ENCODE results near the gene TANC1.
A peak's percentile ranks its signal among the peaks of the same experiment; 100 is the strongest.

Gene TANC1

DNA sequence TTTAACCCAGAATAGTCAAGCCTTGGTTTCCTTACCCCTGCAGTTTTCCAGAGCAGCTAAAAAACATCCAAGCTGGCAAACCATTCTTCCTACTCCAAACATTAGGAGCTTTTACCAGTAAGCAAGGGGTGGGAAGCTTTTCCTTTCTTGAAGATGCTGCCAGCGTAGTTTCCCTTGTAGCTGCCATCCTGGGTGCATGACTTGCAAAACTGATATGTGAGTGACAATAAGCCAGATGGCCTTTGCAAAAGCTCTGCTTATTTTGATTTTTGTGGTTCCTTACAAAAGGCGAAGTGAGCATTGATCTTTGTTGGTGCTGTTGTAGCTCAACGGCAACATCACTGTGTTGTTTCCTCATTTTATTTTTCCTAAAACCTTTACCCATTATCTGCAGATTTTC, 179.2 kb downstream of the TANC1 start:
- no peak for DNase-seq

- no peak for DNase-seq
Observed at GRCh38 chr2:159148901-159149300, 180.5 kb downstream of the TANC1 start.

GRCh38 chr2:159149747-159150146, 181.3 kb downstream of the TANC1 start:
- DNase-seq, result no peak

GRCh38 chr2:159150280-159150746, 181.9 kb downstream of the TANC1 start:
- no peak for DNase-seq

DNA sequence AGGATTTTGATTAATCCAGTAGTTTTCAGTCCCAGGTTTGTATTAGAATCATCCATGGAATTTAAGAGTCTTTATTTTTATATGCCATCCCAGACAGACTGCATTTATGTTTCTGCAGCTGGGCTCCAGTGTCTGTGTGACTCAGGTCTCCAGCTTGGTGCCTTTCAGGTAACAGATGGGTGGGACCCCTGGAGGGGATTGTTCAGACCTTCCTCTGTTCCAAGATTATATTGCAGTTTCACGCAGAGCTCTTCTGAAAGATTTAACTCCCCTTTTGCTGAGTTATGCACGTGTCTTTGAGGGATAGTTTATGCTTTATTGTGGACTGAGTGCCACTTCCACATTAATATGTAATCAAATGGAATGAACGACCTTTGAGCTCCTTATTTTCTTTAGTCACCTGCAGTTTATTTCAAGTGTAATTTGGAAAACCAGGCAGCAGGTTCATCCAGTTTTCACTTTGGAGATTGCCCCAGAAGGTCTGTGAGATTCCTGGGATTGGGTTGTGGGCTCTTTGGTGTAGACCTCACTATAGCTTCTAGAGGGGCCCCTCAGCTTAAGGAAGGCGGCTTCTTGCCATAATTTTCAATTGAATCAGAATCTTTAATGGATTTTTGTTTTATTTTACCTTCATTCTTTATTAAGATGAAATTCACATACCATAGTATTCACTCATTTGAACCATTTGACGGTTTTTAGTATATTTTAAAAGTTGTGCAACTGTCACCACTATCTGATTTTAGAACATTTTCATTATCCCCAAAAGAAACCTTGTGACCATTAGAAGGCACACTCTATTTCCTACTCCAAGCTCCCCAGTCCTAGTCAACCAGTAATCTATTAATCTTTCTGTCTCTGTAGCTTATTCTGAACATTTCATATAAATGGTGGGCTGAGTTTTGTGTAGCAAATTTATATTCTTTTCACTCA, 183.0 kb downstream of the TANC1 start:
- no peak for DNase-seq

GRCh38 chr2:159152128-159152778, 183.8 kb downstream of the TANC1 start:
- DNase-seq, result no peak

GRCh38 chr2:159153063-159153462, 184.6 kb downstream of the TANC1 start:
- no peak for DNase-seq

- DNase-seq, result no peak
Observed at GRCh38 chr2:159153463-159153862, 185.0 kb downstream of the TANC1 start.

DNA sequence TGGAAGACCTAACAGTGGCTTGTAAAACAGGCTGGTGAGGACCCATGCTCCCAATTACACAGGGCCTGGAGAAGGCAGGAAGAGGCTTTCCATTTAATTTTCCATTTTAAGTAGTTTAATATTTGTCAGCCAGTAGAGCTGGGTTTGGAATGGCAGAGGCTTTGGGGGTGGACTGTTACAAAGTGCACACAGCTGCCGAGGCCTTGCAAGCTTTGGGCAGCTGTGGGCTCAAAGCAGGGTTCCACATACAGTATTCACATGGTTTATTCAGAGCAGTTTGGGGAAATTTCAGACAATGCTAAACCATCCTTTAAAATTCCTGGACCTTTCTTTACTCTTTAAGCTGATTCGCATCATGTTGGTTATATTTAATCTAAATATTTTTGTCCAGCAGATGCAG, 185.5 kb downstream of the TANC1 start:
- DNase-seq, result no peak

DNA sequence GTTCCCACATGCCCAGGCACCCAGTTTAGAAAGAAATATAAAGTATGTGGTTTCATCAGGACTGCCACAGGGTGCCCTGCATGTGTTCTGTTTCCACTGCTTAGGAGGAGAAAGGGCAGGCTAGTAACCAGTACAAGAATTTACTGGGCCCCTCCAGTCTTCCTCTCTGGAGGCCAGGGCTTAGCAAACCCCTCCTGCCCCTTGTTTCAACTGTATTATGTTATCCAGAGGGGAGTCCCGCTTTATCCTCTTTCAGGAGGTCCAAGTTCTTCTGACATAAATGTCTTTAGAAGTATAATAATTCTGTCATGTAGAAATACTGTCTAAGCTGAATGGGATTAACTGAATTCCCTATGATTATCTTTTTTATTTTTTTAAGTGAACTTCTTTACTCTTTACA, 185.9 kb downstream of the TANC1 start:
- DNase-seq, result no peak

- DNase-seq, result no peak
Observed at GRCh38 chr2:159155320-159155719, 186.9 kb downstream of the TANC1 start.

DNA sequence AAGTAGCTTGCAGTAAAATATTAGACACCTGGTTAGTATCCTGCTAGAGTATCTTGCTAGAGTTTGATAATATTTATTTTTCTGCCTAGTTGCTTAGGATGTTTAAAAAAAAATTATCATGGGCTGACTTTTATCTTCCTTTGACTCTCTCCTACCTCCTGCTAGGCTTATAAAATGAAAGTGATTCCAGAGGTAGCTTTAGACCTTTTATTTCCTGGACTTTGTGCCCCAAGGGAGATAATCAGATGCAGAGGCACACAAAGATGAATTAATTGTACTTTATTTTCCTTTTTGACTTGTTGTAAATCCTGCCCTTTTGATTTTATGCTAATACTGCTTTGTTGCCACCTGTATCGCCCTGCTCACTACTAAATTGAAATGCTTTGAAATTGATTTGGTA, 187.4 kb downstream of the TANC1 start:
- DNase-seq, result no peak

- no peak for DNase-seq
Observed at GRCh38 chr2:159156834-159157233, 188.4 kb downstream of the TANC1 start.

- DNase-seq, result no peak
Observed at GRCh38 chr2:159157361-159158209, 189.1 kb downstream of the TANC1 start.

DNA sequence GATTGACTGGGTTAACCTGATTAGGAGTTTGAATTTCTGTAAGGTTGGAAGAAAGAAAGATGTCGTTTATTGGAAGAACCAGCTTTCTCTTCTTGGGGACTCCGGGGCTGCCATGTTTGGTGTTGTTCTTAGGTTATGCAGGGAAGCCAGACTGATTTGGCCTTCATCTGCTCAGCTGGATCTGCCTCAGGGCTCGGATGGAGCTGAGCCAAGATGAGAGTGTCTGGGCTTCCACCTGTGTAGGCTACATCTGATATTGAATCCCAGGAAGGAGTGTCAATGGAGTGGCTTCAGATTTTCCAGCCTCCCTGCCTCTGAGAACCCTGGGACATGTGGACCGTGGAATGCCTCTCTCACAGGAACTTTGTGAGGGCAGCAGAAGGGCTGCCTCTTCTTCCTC, 192.0 kb downstream of the TANC1 start:
- no peak for DNase-seq

DNA sequence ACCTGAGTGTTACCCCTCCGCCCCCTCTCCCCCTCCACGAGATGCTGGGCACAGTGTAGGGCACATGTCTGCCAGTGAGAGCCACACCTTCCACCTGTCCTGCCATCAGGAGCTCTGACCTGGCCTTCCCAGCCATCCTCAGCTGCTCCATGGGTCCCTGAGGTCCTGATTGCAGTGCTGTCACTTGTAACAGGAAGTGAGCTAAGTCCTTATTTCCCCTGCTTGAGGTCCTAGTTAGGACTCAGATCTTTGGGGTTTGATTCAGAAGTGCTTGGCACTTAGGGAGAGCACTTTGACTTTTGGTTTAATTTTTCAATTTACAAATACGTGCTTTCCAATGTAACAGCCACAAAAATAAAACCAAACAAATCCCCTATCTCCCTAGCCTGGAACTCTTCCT, 192.5 kb downstream of the TANC1 start:
- DNase-seq, result peak; percentile 3 to 30

DNA sequence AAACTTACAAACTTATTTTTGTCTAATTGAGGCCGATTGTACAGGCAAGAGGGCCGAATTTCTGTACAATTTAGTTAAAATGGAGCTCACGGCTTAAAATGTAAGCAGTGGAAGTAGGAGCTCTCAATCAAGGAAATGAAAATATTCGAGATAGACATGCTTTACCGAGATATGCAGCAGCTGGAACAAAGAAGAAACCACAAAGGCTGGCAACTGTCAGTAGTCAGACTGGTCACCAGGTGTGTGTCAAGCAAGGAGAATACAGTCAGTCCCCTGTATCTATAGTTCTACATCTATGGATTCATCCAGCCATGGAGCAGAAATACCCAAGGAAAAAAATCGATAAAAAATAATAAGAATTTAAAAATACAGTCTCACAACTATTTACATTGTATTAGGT, 195.5 kb downstream of the TANC1 start:
- DNase-seq, result no peak

DNA sequence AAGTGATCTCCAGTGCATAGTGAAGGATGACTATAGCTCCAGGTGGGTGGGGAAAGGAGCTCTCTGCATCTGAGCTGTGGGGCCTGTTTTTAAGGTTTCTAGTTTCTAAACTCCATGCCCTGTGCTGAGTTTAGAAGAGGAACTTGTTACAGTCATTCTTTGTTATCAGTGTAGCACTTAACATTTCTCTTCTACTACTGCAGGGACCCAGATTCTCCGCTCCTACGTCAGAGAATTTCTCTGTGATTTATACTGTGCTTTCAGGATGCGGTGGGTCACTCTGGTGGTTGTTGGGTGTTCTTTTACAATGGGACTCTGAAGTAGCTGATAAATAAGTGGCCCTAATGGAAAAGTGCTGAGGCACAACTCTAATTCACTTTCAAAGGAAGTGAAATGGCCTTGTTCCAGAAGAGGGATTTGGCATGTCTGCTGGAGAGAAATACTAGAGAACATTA, 196.0 kb downstream of the TANC1 start:
- DNase-seq, result no peak

DNA sequence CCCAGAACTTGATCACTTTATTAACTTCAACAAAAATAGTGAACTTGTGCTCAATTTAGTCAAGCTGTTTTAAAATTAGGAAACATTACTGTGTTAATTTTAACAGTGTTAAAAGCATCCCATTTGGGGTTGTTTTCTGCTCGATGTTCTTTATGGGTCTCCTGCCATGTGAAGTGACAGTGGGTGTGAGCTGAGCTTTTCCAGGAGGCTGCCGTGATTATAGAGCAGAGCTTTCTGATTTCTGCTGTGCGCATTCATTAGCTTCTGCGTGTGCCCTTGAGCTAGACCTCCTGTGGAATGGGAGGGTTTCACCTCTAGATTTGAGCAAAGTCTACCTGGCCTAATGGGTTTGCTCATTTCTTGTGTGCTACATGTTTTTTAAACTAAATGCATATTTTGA, 196.6 kb downstream of the TANC1 start:
- no peak for DNase-seq

- DNase-seq, result no peak
Observed at GRCh38 chr2:159168707-159169106, 200.3 kb downstream of the TANC1 start.

DNA sequence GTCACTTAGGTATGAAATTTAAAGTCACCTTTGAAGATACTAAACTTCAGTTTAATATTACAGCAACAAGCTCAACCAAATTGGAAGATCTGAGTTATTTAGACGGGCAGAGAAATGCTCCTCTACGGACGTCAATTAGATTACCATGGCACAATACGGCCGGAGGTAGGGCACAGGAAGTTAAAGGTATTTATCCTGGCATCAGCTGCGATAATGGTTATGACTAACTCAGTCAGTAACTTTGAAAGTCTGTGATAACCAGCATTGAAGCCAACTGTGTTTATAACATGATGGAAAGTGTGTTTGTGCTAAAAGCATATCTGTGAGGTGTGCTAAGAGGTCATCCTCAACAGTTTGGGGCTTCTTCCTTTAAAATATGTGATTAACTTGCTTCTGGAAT, 200.7 kb downstream of the TANC1 start:
- DNase-seq, result no peak

GRCh38 chr2:159172403-159172802, 204.0 kb downstream of the TANC1 start:
- no peak for DNase-seq

GRCh38 chr2:159174759-159175158, 206.3 kb downstream of the TANC1 start:
- DNase-seq, result no peak

All from AML-193 (cell line).